SKM-1 (cell line): ENCODE data around the gene ANKRD29.
"Not testable (repeated sequence)": the region's sequence is repeated elsewhere in the genome, so short reads cannot be mapped to it uniquely, and the experiment has no call there.

ENCODE experiments used
- DNase-seq: peaks from one replicate; lab custom pipeline; 2025; ENCODE audit not compliant: unreplicated experiment; lab: John Stamatoyannopoulos, UW

ANKRD29 gene

GRCh38 chr18:23584019-23584983 lies 78.4 kb downstream of the ANKRD29 start:
- no peak for DNase-seq

GRCh38 chr18:23583071-23583865 lies 79.4 kb downstream of the ANKRD29 start:
- DNase-seq, result no peak

DNA sequence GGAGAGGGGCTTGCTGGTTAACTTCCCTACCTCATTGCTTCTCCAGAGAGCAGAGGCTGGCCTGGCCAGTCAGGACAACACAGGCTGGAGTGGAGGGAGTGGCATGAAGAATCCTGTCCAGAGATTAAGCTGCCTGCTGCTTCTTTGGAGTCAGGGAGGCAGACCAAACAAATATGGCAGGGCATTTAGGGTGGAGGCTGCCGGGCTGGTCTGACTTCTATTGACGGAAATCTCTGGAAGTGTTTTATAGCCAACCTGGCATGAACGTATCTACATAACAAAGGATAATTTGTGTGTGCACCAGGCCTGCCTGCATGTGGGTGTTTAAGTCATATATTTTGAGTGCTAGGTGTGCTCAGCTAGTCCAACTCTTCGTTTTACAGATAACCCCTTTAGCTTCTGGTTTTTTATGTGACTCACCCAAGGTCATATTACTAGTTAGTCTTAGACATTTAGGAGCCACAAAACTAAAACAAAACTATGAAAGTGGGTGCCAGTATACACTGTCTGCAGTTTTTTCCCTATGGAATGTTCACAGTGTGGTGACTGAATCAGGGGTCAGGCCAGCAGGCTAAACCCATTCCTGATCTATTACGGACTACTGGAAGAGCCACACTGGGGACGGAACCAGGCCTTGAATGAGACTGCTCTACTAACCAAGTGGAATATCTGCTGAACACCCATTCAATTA lies 81.9 kb downstream of the ANKRD29 start:
- DNase-seq, result no peak

DNA sequence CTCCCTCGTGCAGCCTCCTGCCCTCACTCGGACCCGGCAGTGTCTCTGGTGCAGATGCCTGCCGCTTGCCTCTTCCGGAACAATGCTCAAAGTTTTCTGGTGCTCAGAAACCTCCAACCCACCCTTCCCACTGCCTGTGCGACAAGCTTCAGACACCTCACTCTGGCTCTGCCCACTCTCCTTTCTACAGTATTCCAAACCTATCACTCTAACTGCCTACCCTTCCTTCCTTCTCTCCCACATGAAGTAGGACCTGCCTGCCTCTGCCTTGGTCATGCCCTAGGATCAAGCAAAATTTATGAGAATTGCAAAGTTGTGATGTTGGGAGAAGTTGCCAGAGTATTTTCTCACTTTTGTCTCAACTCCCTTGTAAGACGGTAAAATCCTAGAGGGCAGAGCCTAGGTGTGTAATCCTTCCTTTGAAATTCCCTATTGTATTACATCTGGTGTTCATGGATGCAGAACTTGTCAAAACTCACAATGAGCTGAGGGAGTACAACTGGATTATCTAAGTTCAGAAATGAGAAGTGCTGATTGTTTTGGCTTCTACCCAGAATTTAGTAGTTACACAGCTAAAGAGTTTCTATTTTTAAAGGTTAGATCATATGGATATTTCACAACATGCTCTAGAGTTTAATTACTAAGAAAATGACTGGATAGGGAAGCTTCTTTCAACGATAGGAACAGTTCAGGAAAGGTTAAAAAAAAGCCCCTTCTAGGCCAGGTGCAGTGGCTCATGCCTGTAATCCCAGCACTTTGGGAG lies 83.6 kb downstream of the ANKRD29 start:
- DNase-seq, result peak; percentile 48

GRCh38 chr18:23578067-23578701 lies 84.5 kb downstream of the ANKRD29 start:
- DNase-seq, result no peak

DNA sequence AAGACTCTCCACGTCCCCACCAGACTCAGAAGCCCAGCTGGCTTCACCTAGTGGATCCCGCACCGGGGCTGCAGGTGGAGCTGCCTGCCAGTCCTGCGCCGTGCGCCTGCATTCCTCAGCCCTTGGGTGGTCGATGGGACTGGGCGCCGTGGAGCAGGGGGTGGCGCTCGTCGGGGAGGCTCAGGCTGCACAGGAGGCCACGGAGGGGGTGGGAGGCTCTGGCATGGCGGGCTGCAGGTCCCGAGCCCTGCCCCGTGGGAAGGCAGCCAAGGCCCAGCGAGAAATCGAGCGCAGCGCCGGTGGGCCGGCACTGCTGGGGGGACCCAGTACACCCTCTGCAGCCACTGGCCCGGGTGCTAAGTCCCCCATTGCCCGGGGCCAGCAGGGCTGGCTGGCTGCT lies 85.2 kb downstream of the ANKRD29 start:
- not testable (repeated sequence) for DNase-seq

- no peak for DNase-seq
Observed at GRCh38 chr18:23575309-23575651, 87.4 kb downstream of the ANKRD29 start.

- DNase-seq, result no peak
Observed at GRCh38 chr18:23574611-23575308, 88.0 kb downstream of the ANKRD29 start.

DNA sequence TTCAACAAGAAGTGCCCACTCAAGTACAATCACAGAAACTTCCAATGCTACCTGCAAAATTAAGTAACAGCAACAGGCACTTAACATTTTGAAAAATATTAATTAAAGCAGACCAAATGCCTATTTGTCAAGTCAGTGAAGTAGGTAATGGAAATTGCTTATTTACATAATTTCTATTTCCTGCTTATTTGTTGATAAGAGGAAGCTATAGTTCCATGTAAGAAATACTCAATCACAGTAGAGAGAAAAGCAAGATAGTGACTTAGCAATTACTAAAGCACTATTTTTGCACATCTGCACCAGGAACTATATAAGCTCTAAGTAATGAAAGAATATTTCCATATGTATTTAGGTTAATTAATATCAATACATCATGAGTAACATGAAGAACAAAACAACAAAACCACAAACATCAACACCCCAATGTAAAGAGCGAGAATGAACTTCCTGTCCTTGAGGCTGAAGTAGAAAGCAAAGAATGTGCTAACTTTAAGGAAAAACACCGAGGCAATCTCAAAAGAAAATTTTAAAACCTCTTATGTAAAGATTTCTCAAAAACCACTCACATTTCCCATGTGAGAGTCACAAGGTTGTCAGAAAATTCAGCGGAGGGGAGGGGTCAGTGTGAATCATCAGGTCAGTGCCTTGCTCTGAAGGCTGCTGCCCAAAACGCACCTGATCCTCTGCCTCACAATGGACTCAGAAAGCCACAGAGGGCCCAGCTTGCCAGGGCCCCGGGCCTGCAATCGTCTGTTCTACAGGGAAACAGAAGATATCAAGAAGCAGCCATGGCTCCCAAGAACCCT lies 88.9 kb downstream of the ANKRD29 start:
- DNase-seq, result no peak

GRCh38 chr18:23573020-23573419 lies 89.7 kb downstream of the ANKRD29 start:
- no peak for DNase-seq

GRCh38 chr18:23572570-23572969 lies 90.1 kb downstream of the ANKRD29 start:
- no peak for DNase-seq

- DNase-seq, result no peak
Observed at GRCh38 chr18:23572012-23572411, 90.7 kb downstream of the ANKRD29 start.

DNA sequence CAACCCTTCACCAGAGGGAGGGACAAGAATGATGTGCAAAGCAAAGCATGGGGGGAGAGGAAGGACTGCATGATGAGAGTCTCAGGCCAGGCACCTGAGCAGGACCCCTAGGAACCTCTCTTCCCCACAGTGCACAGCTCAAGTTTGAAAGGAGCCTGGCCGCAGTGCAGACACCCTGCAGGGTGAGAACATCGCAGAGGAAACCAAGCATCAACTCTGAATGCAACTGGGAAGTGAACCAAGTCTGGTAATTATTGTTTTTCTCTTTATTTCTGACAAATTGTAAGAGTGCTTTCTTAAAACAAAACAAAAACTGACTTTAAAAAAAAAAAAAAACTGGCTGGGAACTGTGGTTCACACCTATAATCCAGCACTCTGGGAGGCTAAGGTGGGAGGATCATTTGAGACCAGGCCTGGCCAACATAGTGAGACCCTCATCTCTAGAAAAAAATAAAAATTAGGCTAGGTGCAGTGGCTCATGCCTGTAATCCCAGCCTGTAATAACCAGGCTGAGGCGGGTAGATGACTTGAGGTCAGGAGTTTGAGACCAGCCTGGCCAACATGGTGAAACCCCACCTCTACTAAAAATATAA lies 91.7 kb downstream of the ANKRD29 start:
- DNase-seq, result no peak

GRCh38 chr18:23569299-23570063 lies 93.2 kb downstream of the ANKRD29 start:
- no peak for DNase-seq

DNA sequence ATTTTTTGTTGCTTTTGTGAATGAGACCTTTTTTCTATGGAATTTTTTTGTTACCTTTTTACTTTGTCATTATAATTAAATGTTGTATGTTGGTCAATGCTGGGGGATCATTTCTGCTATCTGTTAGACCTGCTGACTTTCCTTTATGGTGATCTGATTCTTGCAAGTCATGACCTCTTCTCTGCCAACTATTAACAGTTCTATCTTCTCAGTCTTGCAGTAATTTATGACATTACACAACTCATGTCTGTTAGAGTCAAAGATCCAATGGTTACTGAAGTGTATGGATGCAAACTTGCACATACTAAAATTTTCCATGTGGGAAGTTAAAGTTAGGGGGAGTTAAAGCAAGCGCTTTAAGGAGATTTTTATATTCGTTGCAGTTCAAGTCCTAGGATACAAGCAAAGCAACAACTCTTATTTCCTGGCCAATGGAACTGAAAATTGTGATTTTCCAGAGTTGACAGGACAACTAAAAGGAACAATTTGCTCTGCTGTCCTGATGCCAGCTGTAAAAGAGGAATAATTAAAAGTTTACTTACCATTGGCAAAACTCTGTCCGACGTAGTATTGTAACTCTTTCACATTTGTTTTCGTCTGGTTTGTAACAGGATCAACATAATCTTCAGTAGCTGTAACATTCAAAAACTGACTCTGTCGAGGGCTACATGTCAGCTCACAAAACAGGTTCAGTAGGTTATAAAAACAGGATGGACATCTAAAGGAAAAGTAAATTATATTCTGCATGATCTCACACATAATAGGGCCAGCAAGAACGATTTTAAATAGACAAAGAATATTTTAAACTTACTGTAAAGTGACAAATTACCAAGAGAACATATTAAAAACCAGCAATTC lies 94.2 kb downstream of the ANKRD29 start:
- DNase-seq, result no peak

- DNase-seq, result no peak
Observed at GRCh38 chr18:23567671-23568070, 95.0 kb downstream of the ANKRD29 start.
